Upper lobe of left lung (tissue), 6 donors: ENCODE data around the gene RTBDN. TPM values are rescaled to one million over a fixed set of nuclear protein-coding genes. Genes with fewer than 3 reads are reported as not detected.
A peak's percentile ranks its signal among the peaks of the same experiment; 100 is the strongest.

ENCODE experiments used
- ATAC-seq, 2 donors: fragments of 200-7000 bp; cut with Tn5 transposase; one replicate each; pipeline ENCODE4 v1.9.1; 2022; ENCODE audit warnings: mild to moderate bottlenecking in 2 of 2, moderate library complexity in 2 of 2; ENCODE audit not compliant: low FRiP score in 2 of 2
- DNase-seq, 2 donors: peaks; one replicate each; pipeline ENCODE4 v3.0.0-alpha.2; 2019 to 2020
- H3K27ac ChIP-seq, 4 donors: fragments of 200-600 bp; sonication (generic); one replicate each; pipeline ENCODE4 v1.5.1; 2016 to 2019
- H3K27me3 ChIP-seq, 4 donors: fragments of 200-600 bp; sonication (generic); one replicate each; pipeline ENCODE4 v1.5.1; 2017 to 2019
- H3K36me3 ChIP-seq, 4 donors: fragments of 200-600 bp; sonication (generic); one replicate each; pipeline ENCODE4 v1.5.1; 2016 to 2019
- H3K4me1 ChIP-seq, 4 donors: fragments of 200-600 bp; sonication (generic); one replicate each; pipeline ENCODE4 v1.5.1; 2018 to 2019
- H3K4me3 ChIP-seq, 4 donors: fragments of 200-600 bp; sonication (generic); one replicate each; pipeline ENCODE4 v1.5.1; 2017 to 2019; ENCODE audit warnings: mild to moderate bottlenecking in 2 of 4, moderate library complexity in 1 of 4
- H3K9me3 ChIP-seq, 4 donors: fragments of 200-600 bp; sonication (generic); one replicate each; pipeline ENCODE4 v1.5.1; 2018 to 2019
- CTCF ChIP-seq, 6 experiments: fragments of 450-650 bp in 4 of 6; fragments of 200-600 bp in 2 of 6; sonication (generic) in 2 of 6; IDR thresholded peaks; one replicate each; pipeline ENCODE4 v1.5.1; 2016 to 2019; ENCODE audit warnings: antibody characterized with exemption in 6 of 6
- EP300 ChIP-seq, 4 donors: sonication (generic); formaldehyde crosslinking; IDR thresholded peaks; one replicate each; pipeline ENCODE4 v1.5.1; 2017; ENCODE audit warnings: antibody characterized with exemption in 4 of 4, control low read depth in 2 of 4
- POLR2A ChIP-seq, 4 donors: fragments of 450-650 bp; IDR thresholded peaks; one replicate each; pipeline ENCODE4 v1.5.1; 2016 to 2017; ENCODE audit warnings: antibody characterized with exemption in 4 of 4, mild to moderate bottlenecking in 2 of 4
- POLR2AphosphoS5 ChIP-seq, 2 donors: sonication (generic); formaldehyde crosslinking; IDR thresholded peaks; one replicate each; pipeline ENCODE4 v1.5.1; 2017; ENCODE audit warnings: antibody characterized with exemption in 2 of 2
- WGBS, 2 donors: methylation state at CpG; one replicate each; pipeline ENCODE4 v1.1.5; 2017 to 2018; 5-methylcytosine and 5-hydroxymethylcytosine counted together
- total RNA-seq, 6 donors: library from RNA; depleted of rRNA in 4 of 6; stranded (reverse); fragments of >200 nt in 4 of 6; gene quantifications; one replicate each; pipeline versions ENCODE4 v1.1.0 to v1.2.1, GENCODE V29; 2016 to 2021
- donor health status: DM: no; HTN: no; CAD: no; lungs with moderate emphysema.
- donor health status: DM: no; HTN: yes; CAD: no; lungs with severe emphysema.

The RTBDN gene
- total RNA-seq, 6 donors from 2014 or later = not detected

GRCh38 chr19:12789904-12790619 lies 44.3 kb downstream of the RTBDN start:
- 0% methylated on average over 6 to 32 of the region's 56 CpGs for WGBS, 2 donors
- H3K4me3 ChIP-seq = peak overlapping the region; percentile 51 to 96 (median 88)
- peak; percentile 98 to 99 for DNase-seq
- ATAC-seq = peak; percentile 60 to 85
- H3K27ac ChIP-seq = peak overlapping the region; percentile 96 to 100 (median 98)
- TF ChIP-seq EP300 (IDR thresholded peaks at IDR 0.05) (peak in 3 of 4 donors; percentile 62 to 84 (median 70)), CTCF (IDR thresholded peaks at IDR 0.05) (peak in 1 of 6 experiments; percentile 25), POLR2AphosphoS5 (IDR thresholded peaks at IDR 0.05) (peak; percentile 98), POLR2A (IDR thresholded peaks at IDR 0.05) (peak; percentile 26 to 97 (median 86))
- H3K36me3 ChIP-seq = peaks cover 0 to 11% (median 0%) of the 10 kb centered on the region in 4 donors
- H3K4me1 ChIP-seq = peaks cover 56 to 67% (median 59%) of the 10 kb centered on the region in 4 donors
- no peaks in the 10 kb centered on the region for H3K27me3 ChIP-seq
- H3K9me3 ChIP-seq = no peaks in the 10 kb centered on the region

- peaks cover 56 to 67% (median 61%) of the 10 kb centered on the region in 4 donors for H3K4me1 ChIP-seq
- DNase-seq (no peak), ATAC-seq (no peak)
- H3K27me3 ChIP-seq = no peaks in the 10 kb centered on the region
- no peaks in the 10 kb centered on the region for H3K9me3 ChIP-seq
- peak overlapping the region; percentile 96 to 100 (median 98) for H3K27ac ChIP-seq
- peaks cover 0 to 11% (median 0%) of the 10 kb centered on the region in 4 donors for H3K36me3 ChIP-seq
- no peak for TF ChIP-seq POLR2A (IDR thresholded peaks at IDR 0.05)
- no peak for TF ChIP-seq EP300 (IDR thresholded peaks at IDR 0.05)
- TF ChIP-seq POLR2AphosphoS5 (IDR thresholded peaks at IDR 0.05) = no peak
- no peak for TF ChIP-seq CTCF (IDR thresholded peaks at IDR 0.05)
- peak overlapping the region; percentile 38 to 96 (median 88) for H3K4me3 ChIP-seq
- 2% methylated on average over 6 to 9 of the region's 46 CpGs for WGBS, 2 donors
Observed at GRCh38 chr19:12789098-12789903, 45.1 kb downstream of the RTBDN start.

- Histone ChIP-seq H3K4me1 (peaks cover 57 to 67% (median 62%) of the 10 kb centered on the region in 4 donors), H3K36me3 (peaks cover 0 to 11% (median 0%) of the 10 kb centered on the region in 4 donors), H3K4me3 (peak overlapping the region; percentile 38 to 96 (median 88)), H3K9me3 (no peaks in the 10 kb centered on the region), H3K27me3 (no peaks in the 10 kb centered on the region), H3K27ac (peak overlapping the region; percentile 96 to 100 (median 98))
- DNase-seq (peak; percentile 90 to 91), ATAC-seq (no peak)
- WGBS, 2 donors = 3 to 4% methylated on average over 6 to 12 of the region's 12 CpGs
- peak in 1 of 6 experiments; percentile 9 for TF ChIP-seq CTCF (IDR thresholded peaks at IDR 0.05)
- TF ChIP-seq POLR2AphosphoS5 (IDR thresholded peaks at IDR 0.05) = peak; percentile 73 to 78
- peak in 1 of 4 donors; percentile 9 for TF ChIP-seq EP300 (IDR thresholded peaks at IDR 0.05)
- peak in 1 of 4 donors; percentile 34 for TF ChIP-seq POLR2A (IDR thresholded peaks at IDR 0.05)
Observed at GRCh38 chr19:12788682-12789097, 45.7 kb downstream of the RTBDN start.

- H3K4me3 ChIP-seq = peak overlapping the region in 3 of 4 donors; percentile 84 to 96 (median 93)
- peaks cover 0 to 11% (median 0%) of the 10 kb centered on the region in 4 donors for H3K36me3 ChIP-seq
- DNase-seq (no peak), ATAC-seq (no peak)
- H3K4me1 ChIP-seq = peaks cover 62 to 72% (median 67%) of the 10 kb centered on the region in 4 donors
- H3K27ac ChIP-seq = peak overlapping the region; percentile 96 to 100 (median 98)
- H3K27me3 ChIP-seq = no peaks in the 10 kb centered on the region
- no peak for TF ChIP-seq CTCF (IDR thresholded peaks at IDR 0.05)
- no peak for TF ChIP-seq POLR2A (IDR thresholded peaks at IDR 0.05)
- TF ChIP-seq EP300 (IDR thresholded peaks at IDR 0.05) = no peak
- H3K9me3 ChIP-seq = no peaks in the 10 kb centered on the region
- 50 to 54% methylated on average over 4 of the region's 4 CpGs for WGBS, 2 donors
Observed at GRCh38 chr19:12788042-12788681, 46.2 kb downstream of the RTBDN start.
